Esophagus muscularis mucosa (tissue), 4 donors: ENCODE results near the gene DEDD2. TPM values are rescaled to one million over a fixed set of nuclear protein-coding genes. Genes with fewer than 3 reads are reported as not detected.

Experiments
- DNase-seq: peaks from one replicate; pipeline ENCODE4 v3.0.0-alpha.2; 2017; ENCODE audit errors: extremely low spot score
- H3K27ac ChIP-seq, 4 donors: fragments of 200-600 bp; sonication (generic); replicated peaks in 1 of 4; 1 replicate in 3 of 4; 2 replicates in 1 of 4; pipeline ENCODE4 v1.5.1; 2016 to 2019; ENCODE audit warnings: mild to moderate bottlenecking in 1 of 4
- H3K27me3 ChIP-seq, 4 donors: fragments of 200-600 bp; sonication (generic); one replicate each; pipeline versions ENCODE4 v1.5.1 to v1.6.0; 2016 to 2019
- H3K36me3 ChIP-seq, 4 donors: fragments of 200-600 bp; sonication (generic); one replicate each; pipeline ENCODE4 v1.5.1; 2016 to 2019
- H3K4me1 ChIP-seq, 4 donors: fragments of 200-600 bp; sonication (generic); one replicate each; pipeline ENCODE4 v1.5.1; 2016 to 2019
- H3K4me3 ChIP-seq, 4 donors: fragments of 200-600 bp; sonication (generic); 1 replicate in 2 of 4; 2 replicates in 2 of 4; pipeline ENCODE4 v1.5.1; 2016 to 2019; ENCODE audit warnings: mild to moderate bottlenecking in 4 of 4, moderate library complexity in 1 of 4
- H3K9me3 ChIP-seq, 4 donors: fragments of 200-600 bp; sonication (generic); 1 replicate in 3 of 4; 2 replicates in 1 of 4; pipeline ENCODE4 v1.5.1; 2016 to 2019
- CTCF ChIP-seq, 3 experiments: fragments of 200-600 bp in 2 of 3; fragments of 450-650 bp in 1 of 3; sonication (generic) in 2 of 3; IDR thresholded peaks; one replicate each; pipeline ENCODE4 v1.5.1; 2017 to 2019; ENCODE audit warnings: antibody characterized with exemption in 3 of 3, mild to moderate bottlenecking in 2 of 3, moderate library complexity in 1 of 3
- EP300 ChIP-seq: sonication (generic); formaldehyde crosslinking; IDR thresholded peaks from one replicate; pipeline ENCODE4 v1.6.1; 2017; ENCODE audit warnings: antibody characterized with exemption
- POLR2A ChIP-seq: fragments of 450-650 bp; IDR thresholded peaks from one replicate; pipeline ENCODE4 v1.6.1; 2017; ENCODE audit warnings: antibody characterized with exemption, moderate library complexity, mild to moderate bottlenecking, low read depth
- POLR2AphosphoS5 ChIP-seq, 2 donors: sonication (generic); formaldehyde crosslinking; IDR thresholded peaks; one replicate each; pipeline ENCODE4 v1.6.1; 2017; ENCODE audit warnings: antibody characterized with exemption in 2 of 2
- WGBS: methylation state at CpG from one replicate; pipeline ENCODE4 v1.1.5; 2018; 5-methylcytosine and 5-hydroxymethylcytosine counted together
- intact Hi-C: fragments of 100-400 bp; cut with DNase I; formaldehyde crosslinking; loops from one replicate; pipeline ENCODE4 v1.15.1; 2023
- total RNA-seq, 4 donors: library from RNA; depleted of rRNA; stranded (reverse); fragments of >200 nt; gene quantifications; one replicate each; pipeline versions ENCODE4 v1.1.0 to v1.2.1, GENCODE V29; 2016

The DEDD2 gene
- total RNA-seq, 4 donors from 2014 or later: 22.0 to 42.1 (median 31.2) TPM

- Histone ChIP-seq H3K9me3 (peaks cover 0 to 6% (median 0%) of the 10 kb centered on the region in 4 donors), H3K4me3 (no peak overlapping the region), H3K4me1 (no peaks in the 10 kb centered on the region), H3K27me3 (no peaks in the 10 kb centered on the region), H3K36me3 (no peaks in the 10 kb centered on the region), H3K27ac (no peak overlapping the region)
- DNase-seq: no peak
- WGBS: 67% methylated on average over 1 of the region's 1 CpG
- TF ChIP-seq CTCF (IDR thresholded peaks at IDR 0.05): no peak
- TF ChIP-seq EP300: no peak
- TF ChIP-seq POLR2A: no peak
- no peak for TF ChIP-seq POLR2AphosphoS5 (IDR thresholded peaks at IDR 0.05)
- intact Hi-C loops: no loop called here
These were observed 28.8 kb downstream of the DEDD2 start for GRCh38 chr19:42188665-42189064.

DNA sequence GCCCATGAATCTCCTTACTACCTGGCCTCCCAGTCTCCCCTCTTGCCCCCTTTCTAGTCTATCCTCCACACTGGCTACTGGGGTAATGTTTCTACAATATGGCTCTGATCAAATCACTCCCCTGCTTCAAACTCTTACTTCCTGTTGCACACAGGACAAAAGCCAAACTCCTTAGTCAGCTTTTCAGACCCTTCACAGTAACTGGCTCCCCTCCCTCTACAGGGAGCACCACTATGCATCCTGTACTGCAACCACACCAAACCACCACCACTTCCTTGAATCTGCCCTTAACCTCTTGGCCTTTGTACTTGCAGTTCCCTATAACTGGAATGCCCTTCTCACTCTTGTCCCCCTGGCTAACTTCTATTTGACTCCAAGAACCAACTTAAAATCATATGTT is 32.2 kb downstream of the DEDD2 start:
- H3K4me3 ChIP-seq: no peak overlapping the region
- no peak overlapping the region for H3K27ac ChIP-seq
- no peaks in the 10 kb centered on the region for H3K36me3 ChIP-seq
- peaks cover 0 to 28% (median 12%) of the 10 kb centered on the region in 4 donors for H3K27me3 ChIP-seq
- H3K9me3 ChIP-seq: no peaks in the 10 kb centered on the region
- no peak for TF ChIP-seq EP300
- no peak for TF ChIP-seq POLR2AphosphoS5 (IDR thresholded peaks at IDR 0.05)
- TF ChIP-seq POLR2A: no peak
- TF ChIP-seq CTCF (IDR thresholded peaks at IDR 0.05): no peak
- no peaks in the 10 kb centered on the region for H3K4me1 ChIP-seq
- no peak for DNase-seq
- intact Hi-C loops: loop anchor here (2.0 kb wide), 1 partner anchor 52 kb away; the partner anchor contains the start of gene POU2F2

GRCh38 chr19:42184401-42184861 is 33.0 kb downstream of the DEDD2 start:
- Histone ChIP-seq H3K9me3 (no peaks in the 10 kb centered on the region), H3K27me3 (peaks cover 0 to 36% (median 20%) of the 10 kb centered on the region in 4 donors), H3K36me3 (no peaks in the 10 kb centered on the region), H3K27ac (no peak overlapping the region), H3K4me1 (no peaks in the 10 kb centered on the region), H3K4me3 (no peak overlapping the region)
- 0% methylated on average over 1 of the region's 1 CpG for WGBS
- TF ChIP-seq EP300: no peak
- TF ChIP-seq POLR2AphosphoS5 (IDR thresholded peaks at IDR 0.05): peak in 1 of 2 donors; percentile 18
- peak; percentile 82 to 91 (median 85) for TF ChIP-seq CTCF (IDR thresholded peaks at IDR 0.05)
- TF ChIP-seq POLR2A: no peak
- DNase-seq: no peak
- intact Hi-C loops: loop anchor here (2.0 kb wide), 1 partner anchor 52 kb away; the partner anchor contains the start of gene POU2F2

DNA sequence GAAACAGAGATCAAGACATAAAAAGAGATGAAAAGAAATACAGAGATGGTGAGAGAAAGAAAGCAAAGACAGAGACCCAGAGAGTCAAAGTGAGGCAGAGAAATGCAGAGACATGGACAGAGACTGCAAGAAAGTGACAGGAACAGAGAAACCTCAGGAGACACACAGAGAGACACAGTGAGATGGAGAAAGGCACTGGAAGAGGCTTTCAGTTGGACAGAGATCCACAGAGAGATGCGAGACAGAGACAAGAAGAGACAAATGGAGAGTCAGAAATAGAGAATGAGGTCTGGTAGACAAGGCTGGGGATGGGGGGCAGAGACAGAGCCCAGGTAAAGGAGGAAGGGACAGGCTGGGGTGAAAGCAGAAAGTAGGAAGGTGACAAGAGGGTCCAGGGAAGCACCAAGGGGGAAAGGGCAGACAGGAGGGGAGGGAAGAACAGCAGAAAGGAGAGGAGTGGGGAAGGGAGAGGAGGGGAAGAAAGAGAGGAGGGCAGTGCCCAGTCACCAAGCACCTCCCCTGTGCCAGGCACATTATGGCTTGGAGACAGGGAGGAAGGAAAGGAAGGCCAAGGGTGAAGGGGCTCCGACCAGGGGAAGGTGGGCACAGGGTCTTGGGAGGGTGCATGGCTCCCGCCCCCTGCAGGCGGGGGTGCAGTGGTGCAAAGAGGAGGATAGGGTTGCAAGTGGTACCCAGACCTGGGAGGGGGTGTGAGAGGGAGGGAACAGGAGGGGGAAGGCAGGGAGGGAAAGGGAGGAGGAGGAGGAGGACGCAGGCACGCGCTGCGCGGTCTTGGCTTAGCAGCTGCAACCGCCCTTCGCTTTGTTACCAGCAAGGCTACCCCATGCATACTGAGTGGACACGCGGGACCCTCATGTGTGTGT is 38.4 kb downstream of the DEDD2 start:
- Histone ChIP-seq H3K27ac (no peak overlapping the region), H3K27me3 (peaks cover 0 to 76% (median 31%) of the 10 kb centered on the region in 4 donors), H3K9me3 (no peaks in the 10 kb centered on the region), H3K4me3 (no peak overlapping the region), H3K4me1 (peaks cover 14 to 24% (median 21%) of the 10 kb centered on the region in 4 donors), H3K36me3 (no peaks in the 10 kb centered on the region)
- DNase-seq: no peak
- intact Hi-C loops: no loop called here
- no peak for TF ChIP-seq POLR2AphosphoS5 (IDR thresholded peaks at IDR 0.05)
- TF ChIP-seq EP300: no peak
- TF ChIP-seq POLR2A: no peak
- no peak for TF ChIP-seq CTCF (IDR thresholded peaks at IDR 0.05)
- 11% methylated on average over 13 of the region's 13 CpGs for WGBS
